HepG2 (cell line): ENCODE results near the gene UGCG. TPM values are rescaled to one million over a fixed set of nuclear protein-coding genes. Genes with fewer than 3 reads are reported as not detected.
"Not testable (repeated sequence)": the region's sequence is repeated elsewhere in the genome, so short reads cannot be mapped to it uniquely, and the experiment has no call there.

Source experiments
- ATAC-seq: fragments of 200-7000 bp; cut with Tn5 transposase; 3 replicates; pipeline ENCODE4 v1.9.1; 2020; ENCODE audit warnings: mild to moderate bottlenecking, moderate library complexity
- BruUV-seq: library from RNA; stranded (reverse); fragments of 400-500 nt; replicated peaks from 2 replicates; lab custom pipeline; 2021; lab: Mats Ljungman, UMichigan
- CTCF ChIA-PET: fragments of 300-600 bp; formaldehyde crosslinking; extraction: SDS; loops from one replicate; lab custom pipeline; 2021; ENCODE audit warnings: low total read pairs, inconsistent platforms, low intra/inter-chr PET ratio; lab: Yijun Ruan, JAX
- POLR2A ChIA-PET: fragments of 350-600 bp; sonication (Branson Sonifier 250); formaldehyde crosslinking; loops from one replicate; lab custom pipeline; 2020; ENCODE audit warnings: antibody characterized with exemption, inconsistent platforms; lab: Yijun Ruan, JAX
- DNase-seq: peaks from one replicate; pipeline ENCODE4 v3.0.0-alpha.2; 2015; ENCODE audit warnings: low spot score
- FAIRE-seq: peaks from 3 replicates; lab custom pipeline; 2011; peaks lifted over from hg19 to GRCh38; lab: Jason Lieb, UNC
- H2AFZ ChIP-seq: one replicate; pipeline ENCODE4 v1.6.1; 2011; ENCODE audit warnings: low read length, inconsistent platforms
- H3K27ac ChIP-seq: fragments of 300-600 bp; 3 replicates; pipeline ENCODE4 v1.8.0; 2011; ENCODE audit warnings: mixed run types, mild to moderate bottlenecking, mixed read lengths, low read length, inconsistent platforms; ENCODE audit not compliant: insufficient read depth; ENCODE audit errors: extremely low read length
- H3K27me3 ChIP-seq, 2 experiments: fragments of 200-600 bp in 1 of 2; 2 replicates in 1 of 2; 3 replicates in 1 of 2; pipeline versions ENCODE4 v1.6.0 to v1.8.0; 2011; ENCODE audit warnings: low read length in 2 of 2, mild to moderate bottlenecking in 2 of 2, moderate library complexity in 2 of 2, inconsistent platforms in 1 of 2; ENCODE audit not compliant: insufficient read depth in 2 of 2, control insufficient read depth in 1 of 2
- H3K36me3 ChIP-seq, 2 experiments: fragments of 200-600 bp in 1 of 2; replicated peaks in 1 of 2; 2 replicates in 1 of 2; 3 replicates in 1 of 2; pipeline versions ENCODE4 v1.5.1 to v1.8.0; 2011; ENCODE audit warnings: low read length in 2 of 2, inconsistent platforms in 1 of 2; ENCODE audit not compliant: insufficient read depth in 2 of 2, control insufficient read depth in 1 of 2
- H3K4me1 ChIP-seq: 2 replicates; pipeline ENCODE4 v1.5.1; 2012; ENCODE audit warnings: low read length, inconsistent platforms; ENCODE audit not compliant: insufficient read depth
- H3K4me2 ChIP-seq: 2 replicates; pipeline ENCODE4 v1.6.0; 2011; ENCODE audit warnings: low read depth, low read length, inconsistent platforms
- H3K4me3 ChIP-seq, 3 experiments: fragments of 200-600 bp in 1 of 3; sonication (generic), shearing (Covaris generic) in 1 of 3; replicated peaks in 1 of 3; 2 replicates each; pipeline ENCODE4 v1.5.1; 2011 to 2016; ENCODE audit warnings: low read length in 3 of 3, inconsistent platforms in 2 of 3, low read depth in 2 of 3, mild to moderate bottlenecking in 2 of 3, control low read depth in 1 of 3, mixed read lengths in 1 of 3; ENCODE audit not compliant: insufficient read depth in 1 of 3
- H3K79me2 ChIP-seq: one replicate; pipeline ENCODE4 v1.6.1; 2011; ENCODE audit warnings: low read length, inconsistent platforms; ENCODE audit not compliant: insufficient read depth
- H3K9ac ChIP-seq: 2 replicates; pipeline ENCODE4 v1.6.0; 2011; ENCODE audit warnings: mild to moderate bottlenecking, low read depth, low read length, inconsistent platforms; ENCODE audit not compliant: insufficient read depth
- H3K9me3 ChIP-seq: 2 replicates; pipeline ENCODE4 v1.5.1; 2012; ENCODE audit warnings: mild to moderate bottlenecking, low read length
- H4K20me1 ChIP-seq: 2 replicates; pipeline ENCODE4 v1.6.0; 2011; ENCODE audit warnings: inconsistent platforms, mild to moderate bottlenecking, low read length, moderate library complexity; ENCODE audit not compliant: insufficient read depth
- GFI1 ChIP-seq: sonication (generic); formaldehyde crosslinking; IDR thresholded peaks from 2 replicates; pipeline ENCODE4 v1.5.0; 2020; ENCODE audit warnings: missing genetic modification reagents, mild to moderate bottlenecking, borderline replicate concordance
- KAT7 ChIP-seq: IDR thresholded peaks from 2 replicates; pipeline ENCODE4 v1.6.1; 2018; ENCODE audit warnings: borderline replicate concordance, missing compliant biosample characterization
- TARDBP ChIP-seq: sonication (generic); formaldehyde crosslinking; IDR thresholded peaks from 2 replicates; pipeline ENCODE4 v1.8.0; 2022; ENCODE audit warnings: mild to moderate bottlenecking, missing genetic modification reagents
- WGBS: methylation state at CpG from one replicate; pipeline ENCODE4 v1.1.6; 2017; ENCODE audit warnings: low lambda C conversion rate; 5-methylcytosine and 5-hydroxymethylcytosine counted together
- in situ Hi-C: cut with HindIII; loops from 2 replicates; pipeline ENCODE4 v1.10.0; 2017; ENCODE audit warnings: low pct_unique_long_range_greater_than_20kb; ENCODE audit not compliant: extremely low pct_ligation_motif_present
- intact Hi-C: fragments of 100-400 bp; cut with micrococcal nuclease; formaldehyde crosslinking; loops from one replicate; pipeline ENCODE4 v1.10.0; 2022; ENCODE audit not compliant: unreplicated experiment
- polyA plus RNA-seq, 8 experiments: library from polyadenylated mRNA; depleted of rRNA in 3 of 8; stranded (reverse) in 7 of 8; unstranded in 1 of 8; fragments of >200 nt; fragmentation: Illumina TruSeq in 4 of 8; extraction: Trizol in 4 of 8; gene quantifications; 2 replicates each; pipeline versions ENCODE4 v1.2.1 to v1.2.3, GENCODE V29; 2011 to 2016; ENCODE audit warnings: low read depth in 4 of 8, missing spikeins in 1 of 8, mixed read lengths in 1 of 8; ENCODE audit not compliant: insufficient read depth in 1 of 8
- total RNA-seq, 5 experiments: library from RNA; depleted of rRNA; stranded (reverse); fragments of >200 nt; fragmentation: Illumina TruSeq; extraction: Trizol; gene quantifications; 2 replicates each; pipeline ENCODE4 v1.2.3, GENCODE V29; 2016; ENCODE audit warnings: low read depth in 1 of 5
- TF ChIP-seq, protein P1 (sequence below): IDR thresholded peaks from 2 replicates; pipeline ENCODE4 v1.6.1; 2016; ENCODE audit warnings: missing compliant biosample characterization, missing genetic modification reagents, borderline replicate concordance
- TF ChIP-seq, protein P2 (sequence below): sonication (generic); formaldehyde crosslinking; IDR thresholded peaks from 2 replicates; pipeline ENCODE4 v1.8.0; 2022; ENCODE audit warnings: missing genetic modification reagents, mild to moderate bottlenecking, borderline replicate concordance

Gene UGCG
- total and polyA plus RNA-seq, 2 of the 13 experiments (the other 11 are each of a cell fraction or from before 2014, with no cell fraction given), result 10.5 to 13.9 TPM

- FAIRE-seq, result no peak
These were observed 22.1 kb upstream of the UGCG start for GRCh38 chr9:111874500-111874899.

DNA sequence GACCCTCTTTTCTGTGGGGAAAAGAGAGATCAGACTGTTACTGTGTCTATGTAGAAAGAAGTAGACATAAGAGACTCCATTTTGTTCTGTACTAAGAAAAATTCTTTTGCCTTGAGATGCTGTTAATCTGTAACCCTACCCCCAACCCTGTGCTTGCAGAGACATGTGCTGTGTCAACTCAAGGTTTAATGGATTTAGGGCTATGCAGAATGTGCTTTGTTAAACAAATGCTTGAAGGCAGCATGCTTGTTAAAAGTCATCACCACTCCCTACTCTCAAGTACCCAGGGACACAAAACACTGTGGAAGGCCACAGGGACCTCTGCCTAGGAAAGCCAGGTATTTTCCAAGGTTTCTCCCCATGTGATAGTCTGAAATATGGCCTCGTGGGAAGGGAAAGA lies 21.3 kb upstream of the UGCG start:
- H2AFZ ChIP-seq, H4K20me1 ChIP-seq, H3K4me2 ChIP-seq, FAIRE-seq, H3K4me1 ChIP-seq, H3K4me3 ChIP-seq, in situ Hi-C loops, intact Hi-C loops, DNase-seq, H3K79me2 ChIP-seq, H3K27me3 ChIP-seq, H3K9ac ChIP-seq, CTCF ChIA-PET, H3K27ac ChIP-seq, BruUV-seq, H3K36me3 ChIP-seq, ATAC-seq, H3K9me3 ChIP-seq: not testable (repeated sequence)
- POLR2A ChIA-PET, result interaction anchor here (1.0 kb wide), 1 partner anchor 13 kb away, joined by 4 read pairs; no protein-coding TSS in a partner anchor
- 38% methylated on average over 1 of the region's 1 CpG for WGBS

More at GRCh38 chr9:111874500-111874899, 22.1 kb upstream of the UGCG start:
- Histone ChIP-seq H4K20me1 (no peaks in the 10 kb centered on the region), H3K9ac (no peak overlapping the region), H3K9me3 (no peaks in the 10 kb centered on the region), H3K27me3 (no peaks in the 10 kb centered on the region), H3K4me2 (no peak overlapping the region), H2AFZ (no peak overlapping the region), H3K36me3 (no peaks in the 10 kb centered on the region), H3K27ac (no peak overlapping the region)
- DNase-seq, result no peak
- ChIA-PET CTCF (no interaction called here), POLR2A (interaction anchor here (1.0 kb wide), 1 partner anchor 12 kb away, joined by 4 read pairs; no protein-coding TSS in a partner anchor)
- no TSS peak for BruUV-seq
- TF ChIP-seq GFI1 (CRISPR knock-in tag) (no peak), TARDBP (CRISPR knock-in tag) (no peak), KAT7 (CRISPR knock-in tag) (no peak)
- TF ChIP-seq, protein P1, sequence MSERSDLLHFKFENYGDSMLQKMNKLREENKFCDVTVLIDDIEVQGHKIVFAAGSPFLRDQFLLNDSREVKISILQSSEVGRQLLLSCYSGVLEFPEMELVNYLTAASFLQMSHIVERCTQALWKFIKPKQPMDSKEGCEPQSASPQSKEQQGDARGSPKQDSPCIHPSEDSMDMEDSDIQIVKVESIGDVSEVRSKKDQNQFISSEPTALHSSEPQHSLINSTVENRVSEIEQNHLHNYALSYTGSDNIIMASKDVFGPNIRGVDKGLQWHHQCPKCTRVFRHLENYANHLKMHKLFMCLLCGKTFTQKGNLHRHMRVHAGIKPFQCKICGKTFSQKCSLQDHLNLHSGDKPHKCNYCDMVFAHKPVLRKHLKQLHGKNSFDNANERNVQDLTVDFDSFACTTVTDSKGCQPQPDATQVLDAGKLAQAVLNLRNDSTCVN (CRISPR knock-in tag), result no peak
- TF ChIP-seq, protein P2, sequence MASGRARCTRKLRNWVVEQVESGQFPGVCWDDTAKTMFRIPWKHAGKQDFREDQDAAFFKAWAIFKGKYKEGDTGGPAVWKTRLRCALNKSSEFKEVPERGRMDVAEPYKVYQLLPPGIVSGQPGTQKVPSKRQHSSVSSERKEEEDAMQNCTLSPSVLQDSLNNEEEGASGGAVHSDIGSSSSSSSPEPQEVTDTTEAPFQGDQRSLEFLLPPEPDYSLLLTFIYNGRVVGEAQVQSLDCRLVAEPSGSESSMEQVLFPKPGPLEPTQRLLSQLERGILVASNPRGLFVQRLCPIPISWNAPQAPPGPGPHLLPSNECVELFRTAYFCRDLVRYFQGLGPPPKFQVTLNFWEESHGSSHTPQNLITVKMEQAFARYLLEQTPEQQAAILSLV (CRISPR knock-in tag), result no peak
- TF ChIP-seq, all 625 proteins: peak for 0
- in situ Hi-C loops (no loop called here), intact Hi-C loops (no loop called here)
- H3K79me2 ChIP-seq, result no peaks in the 10 kb centered on the region
- peaks cover 9% of the 10 kb centered on the region; the same call in 1 of the 2 replicates for H3K4me1 ChIP-seq
- no peak overlapping the region for H3K4me3 ChIP-seq
- no peak for ATAC-seq
- WGBS, result 100% methylated on average over 1 of the region's 2 CpGs

DNA sequence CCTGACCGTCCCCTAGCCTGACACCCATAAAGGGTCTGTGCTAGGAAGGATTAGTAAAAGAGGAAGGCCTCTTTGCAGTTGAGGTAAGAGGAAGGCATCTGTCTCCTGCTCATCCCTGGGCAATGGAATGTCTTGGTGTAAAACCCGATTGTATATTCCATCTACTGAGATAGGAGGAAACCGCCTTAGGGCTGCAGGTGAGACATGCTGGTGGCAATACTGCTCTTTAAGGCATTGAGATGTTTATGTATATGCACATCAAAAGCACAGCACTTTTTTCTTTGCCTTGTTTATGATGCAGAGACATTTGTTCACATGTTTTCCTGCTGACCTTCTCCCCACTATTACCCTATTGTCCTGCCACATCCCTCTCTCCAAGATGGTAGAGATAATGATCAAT lies 20.9 kb upstream of the UGCG start:
- H3K4me2 ChIP-seq, H3K4me3 ChIP-seq, ATAC-seq, H3K9me3 ChIP-seq, H3K36me3 ChIP-seq, H3K27ac ChIP-seq, H4K20me1 ChIP-seq, POLR2A ChIA-PET, intact Hi-C loops, FAIRE-seq, BruUV-seq, DNase-seq, H3K9ac ChIP-seq, H3K4me1 ChIP-seq, CTCF ChIA-PET, in situ Hi-C loops, H3K27me3 ChIP-seq, H3K79me2 ChIP-seq, H2AFZ ChIP-seq: not testable (repeated sequence)
- 78% methylated on average over 3 of the region's 3 CpGs for WGBS
